A549 (cell line): Measurements from ENCODE around the gene PRR35. TPM values are rescaled to one million over a fixed set of nuclear protein-coding genes. Genes with fewer than 3 reads are reported as not detected.

Source experiments
- ATOH8 ChIP-seq: fragments of 250-450 bp; sonication (Bioruptor Pico); IDR thresholded peaks from 2 replicates; pipeline ENCODE4 v1.5.0; 2020; ENCODE audit warnings: low read depth, mild to moderate bottlenecking, moderate library complexity
- BHLHE40 ChIP-seq: IDR thresholded peaks from 2 replicates; pipeline ENCODE4 v1.6.1; 2012; ENCODE audit warnings: low read depth, low read length, inconsistent platforms
- CEBPB ChIP-seq, 2 experiments: fragments of >200 bp in 1 of 2; sonication (Bioruptor Twin) in 1 of 2; formaldehyde crosslinking in 1 of 2; IDR thresholded peaks; 2 replicates each; pipeline ENCODE4 v1.6.1; 2012 to 2016
- CTCF ChIP-seq: fragments of >200 bp; sonication (Bioruptor Twin); formaldehyde crosslinking; IDR thresholded peaks from 3 replicates; pipeline ENCODE4 v1.5.1; 2016
- E2F6 ChIP-seq: IDR thresholded peaks from 2 replicates; pipeline ENCODE4 v1.6.1; 2012; ENCODE audit warnings: low read depth, borderline replicate concordance
- EHMT2 ChIP-seq: fragments of 200-600 bp; sonication (generic); IDR thresholded peaks from 2 replicates; pipeline ENCODE4 v1.6.1; 2016; ENCODE audit warnings: antibody characterized with exemption, low read depth, mild to moderate bottlenecking, moderate library complexity
- ELK1 ChIP-seq: fragments of 150-350 bp; IDR thresholded peaks from 2 replicates; pipeline ENCODE4 v1.6.1; 2014; ENCODE audit warnings: low read depth, mild to moderate bottlenecking, low read length
- EP300 ChIP-seq, 2 experiments: fragments of >200 bp; sonication (Bioruptor Twin); formaldehyde crosslinking; IDR thresholded peaks; 2 replicates in 1 of 2; 3 replicates in 1 of 2; pipeline ENCODE4 v1.6.1; 2016 to 2017
- ESRRA ChIP-seq: fragments of 150-350 bp; IDR thresholded peaks from 2 replicates; pipeline ENCODE4 v1.6.1; 2014; ENCODE audit warnings: mild to moderate bottlenecking, low read length, borderline replicate concordance
- FOSL2 ChIP-seq, 2 experiments: fragments of 450-650 bp in 1 of 2; fragments of >200 bp in 1 of 2; sonication (Bioruptor Twin) in 1 of 2; formaldehyde crosslinking; IDR thresholded peaks; 2 replicates each; pipeline versions ENCODE4 v1.5.0 to v1.6.1; 2016 to 2020; ENCODE audit warnings: mild to moderate bottlenecking in 1 of 2, moderate library complexity in 1 of 2
- FOXS1 ChIP-seq: fragments of 250-450 bp; sonication (Bioruptor Pico); IDR thresholded peaks from 2 replicates; pipeline ENCODE4 v1.5.0; 2020; ENCODE audit warnings: mild to moderate bottlenecking, moderate library complexity
- GATA3 ChIP-seq: IDR thresholded peaks from 2 replicates; pipeline ENCODE4 v1.6.1; 2012; ENCODE audit warnings: borderline replicate concordance
- HDAC2 ChIP-seq: fragments of 200-600 bp; sonication (generic); IDR thresholded peaks from 2 replicates; pipeline ENCODE4 v1.6.1; 2016
- HMGXB4 ChIP-seq: fragments of 250-450 bp; sonication (Bioruptor Pico); IDR thresholded peaks from 2 replicates; pipeline ENCODE4 v1.5.0; 2021; ENCODE audit warnings: mild to moderate bottlenecking, moderate library complexity, borderline replicate concordance
- HOXB5 ChIP-seq: fragments of 250-450 bp; sonication (Bioruptor Pico); IDR thresholded peaks from 2 replicates; pipeline ENCODE4 v1.5.0; 2020; ENCODE audit warnings: mild to moderate bottlenecking, moderate library complexity
- JUN ChIP-seq, 2 experiments: fragments of >200 bp; sonication (Bioruptor Twin); formaldehyde crosslinking; IDR thresholded peaks; 2 replicates in 1 of 2; 3 replicates in 1 of 2; pipeline ENCODE4 v1.6.1; 2016 to 2017
- JUNB ChIP-seq: fragments of >200 bp; sonication (Bioruptor Twin); formaldehyde crosslinking; IDR thresholded peaks from 2 replicates; pipeline ENCODE4 v1.6.1; 2016
- MAFK ChIP-seq: fragments of 450-650 bp; IDR thresholded peaks from 2 replicates; pipeline ENCODE4 v1.6.1; 2014; ENCODE audit not compliant: partially characterized antibody
- MAX ChIP-seq: IDR thresholded peaks from 2 replicates; pipeline ENCODE4 v1.6.1; 2012
- MAZ ChIP-seq: fragments of 150-350 bp; IDR thresholded peaks from 2 replicates; pipeline ENCODE4 v1.6.1; 2014; ENCODE audit warnings: antibody characterized with exemption, low read depth, low read length, borderline replicate concordance
- MYC ChIP-seq: IDR thresholded peaks from 2 replicates; pipeline ENCODE4 v1.6.1; 2012; ENCODE audit warnings: mild to moderate bottlenecking, inconsistent platforms, low read length, improper control_type of control experiment, borderline replicate concordance
- NFE2L2 ChIP-seq: fragments of 150-350 bp; conservative IDR thresholded peaks from 2 replicates; pipeline ENCODE4 v1.6.1; 2014; ENCODE audit warnings: low read length
- NR3C1 ChIP-seq: fragments of >200 bp; sonication (Bioruptor Twin); formaldehyde crosslinking; IDR thresholded peaks from 3 replicates; pipeline ENCODE4 v1.6.1; 2017
- POLR2A ChIP-seq: IDR thresholded peaks from 2 replicates; pipeline ENCODE4 v1.6.1; 2012; ENCODE audit warnings: mild to moderate bottlenecking, low read length
- POLR2AphosphoS2 ChIP-seq: conservative IDR thresholded peaks from 2 replicates; pipeline ENCODE4 v1.6.1; 2012; ENCODE audit warnings: low read length, improper control_type of control experiment, inconsistent platforms
- RAD21 ChIP-seq, 2 experiments: fragments of >200 bp in 1 of 2; sonication (Bioruptor Twin) in 1 of 2; formaldehyde crosslinking in 1 of 2; IDR thresholded peaks in 1 of 2; conservative IDR thresholded peaks in 1 of 2; 2 replicates in 1 of 2; 3 replicates in 1 of 2; pipeline ENCODE4 v1.6.1; 2012 to 2018; ENCODE audit warnings: inconsistent platforms in 1 of 2
- RARB ChIP-seq: fragments of 250-450 bp; sonication (Bioruptor Pico); IDR thresholded peaks from 2 replicates; pipeline ENCODE4 v1.8.0; 2021; ENCODE audit warnings: mild to moderate bottlenecking, moderate library complexity
- RCOR1 ChIP-seq: fragments of 150-350 bp; IDR thresholded peaks from 2 replicates; pipeline ENCODE4 v1.6.1; 2014; ENCODE audit warnings: antibody characterized with exemption, low read length, low read depth
- RFX5 ChIP-seq: fragments of 450-650 bp; IDR thresholded peaks from 2 replicates; pipeline ENCODE4 v1.7.1; 2014; ENCODE audit warnings: antibody characterized with exemption, mild to moderate bottlenecking, moderate library complexity
- RNF2 ChIP-seq: fragments of 200-600 bp; sonication (generic); IDR thresholded peaks from 2 replicates; pipeline ENCODE4 v1.6.1; 2016; ENCODE audit warnings: low read depth, mild to moderate bottlenecking, antibody characterized with exemption, moderate library complexity, borderline replicate concordance
- TP53 ChIP-seq: fragments of 250-450 bp; sonication (Bioruptor Pico); IDR thresholded peaks from 2 replicates; pipeline ENCODE4 v1.5.0; 2021; ENCODE audit warnings: mild to moderate bottlenecking, moderate library complexity
- polyA plus RNA-seq, 4 experiments: library from polyadenylated mRNA; depleted of rRNA in 3 of 4; stranded (reverse); fragments of >200 nt; fragmentation: RNase III in 1 of 4; extraction: RNeasy Plus Mini Kit Qiagen cat#74134 plus additional on column Dnase treatment in 1 of 4; gene quantifications; 2 replicates in 3 of 4; 3 replicates in 1 of 4; pipeline ENCODE4 v1.2.3, GENCODE V29; 2011 to 2017
- TF ChIP-seq, protein P1 (sequence below): fragments of >200 bp; sonication (Bioruptor Twin); formaldehyde crosslinking; IDR thresholded peaks from 3 replicates; pipeline ENCODE4 v1.6.1; 2016
- TF ChIP-seq, protein P2 (sequence below): fragments of 450-650 bp; IDR thresholded peaks from 2 replicates; pipeline ENCODE4 v1.6.1; 2014; ENCODE audit warnings: antibody characterized with exemption
- TF ChIP-seq, protein P3 (sequence below): fragments of >200 bp; sonication (Bioruptor Twin); formaldehyde crosslinking; IDR thresholded peaks from 2 replicates; pipeline ENCODE4 v1.6.1; 2016

PRR35 gene
- polyA plus RNA-seq, 2 of the 4 experiments (the other 2 are of a cell fraction): 0.04 TPM

GRCh38 chr16:578870-579405, 18.7 kb downstream of the PRR35 start (continued):
- TF ChIP-seq, protein P1, sequence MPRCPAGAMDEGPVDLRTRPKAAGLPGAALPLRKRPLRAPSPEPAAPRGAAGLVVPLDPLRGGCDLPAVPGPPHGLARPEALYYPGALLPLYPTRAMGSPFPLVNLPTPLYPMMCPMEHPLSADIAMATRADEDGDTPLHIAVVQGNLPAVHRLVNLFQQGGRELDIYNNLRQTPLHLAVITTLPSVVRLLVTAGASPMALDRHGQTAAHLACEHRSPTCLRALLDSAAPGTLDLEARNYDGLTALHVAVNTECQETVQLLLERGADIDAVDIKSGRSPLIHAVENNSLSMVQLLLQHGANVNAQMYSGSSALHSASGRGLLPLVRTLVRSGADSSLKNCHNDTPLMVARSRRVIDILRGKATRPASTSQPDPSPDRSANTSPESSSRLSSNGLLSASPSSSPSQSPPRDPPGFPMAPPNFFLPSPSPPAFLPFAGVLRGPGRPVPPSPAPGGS: no peak
- TF ChIP-seq JUNB: no peak
- no peak for TF ChIP-seq EP300 (IDR thresholded peaks at IDR 0.05)
- TF ChIP-seq NFE2L2: no peak
- TF ChIP-seq ELK1: no peak
- peak; percentile 76 for TF ChIP-seq MAX
- TF ChIP-seq RARB (CRISPR knock-in tag): no peak
- TF ChIP-seq FOSL2 (IDR thresholded peaks at IDR 0.05): no peak
- no peak for TF ChIP-seq FOSL2 (CRISPR knock-in tag; IDR thresholded peaks at IDR 0.05)
- peak; percentile 82 for TF ChIP-seq RAD21 (conservative IDR thresholded peaks at IDR 0.05 in 1 of 2, IDR thresholded peaks at IDR 0.05 in 1 of 2)
- no peak for TF ChIP-seq CEBPB (IDR thresholded peaks at IDR 0.05)
- no peak for TF ChIP-seq FOXS1 (CRISPR knock-in tag)
- TF ChIP-seq CTCF: peak; percentile 82
- TF ChIP-seq BHLHE40: 0 out of 2 replicates have a peak, but pooled peaks have one; percentile 12
- TF ChIP-seq MAZ: no peak
- TF ChIP-seq, protein P2, sequence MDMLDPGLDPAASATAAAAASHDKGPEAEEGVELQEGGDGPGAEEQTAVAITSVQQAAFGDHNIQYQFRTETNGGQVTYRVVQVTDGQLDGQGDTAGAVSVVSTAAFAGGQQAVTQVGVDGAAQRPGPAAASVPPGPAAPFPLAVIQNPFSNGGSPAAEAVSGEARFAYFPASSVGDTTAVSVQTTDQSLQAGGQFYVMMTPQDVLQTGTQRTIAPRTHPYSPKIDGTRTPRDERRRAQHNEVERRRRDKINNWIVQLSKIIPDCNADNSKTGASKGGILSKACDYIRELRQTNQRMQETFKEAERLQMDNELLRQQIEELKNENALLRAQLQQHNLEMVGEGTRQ: no peak
- no peak for TF ChIP-seq POLR2A
- TF ChIP-seq MAFK: no peak
- TF ChIP-seq HOXB5: no peak
- TF ChIP-seq TP53 (CRISPR knock-in tag): no peak
- TF ChIP-seq E2F6: no peak
- TF ChIP-seq ESRRA: no peak
- TF ChIP-seq, protein P3, sequence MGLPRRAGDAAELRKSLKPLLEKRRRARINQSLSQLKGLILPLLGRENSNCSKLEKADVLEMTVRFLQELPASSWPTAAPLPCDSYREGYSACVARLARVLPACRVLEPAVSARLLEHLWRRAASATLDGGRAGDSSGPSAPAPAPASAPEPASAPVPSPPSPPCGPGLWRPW: no peak
- TF ChIP-seq NR3C1: no peak
- no peak for TF ChIP-seq RFX5
- TF ChIP-seq GATA3: no peak
- TF ChIP-seq HDAC2: no peak
- TF ChIP-seq RNF2: no peak
- TF ChIP-seq ATOH8: no peak
- no peak for TF ChIP-seq POLR2AphosphoS2
- no peak for TF ChIP-seq RCOR1
- TF ChIP-seq HMGXB4: no peak
- TF ChIP-seq MYC: no peak
- no peak for TF ChIP-seq EHMT2
- peak in 1 of 2 experiments; percentile 40; a peak in 2 of 5 replicates for TF ChIP-seq JUN (IDR thresholded peaks at IDR 0.05)
